H1 (cell line): Measurements from ENCODE around the gene RADIL. TPM values are rescaled to one million over a fixed set of nuclear protein-coding genes. Genes with fewer than 3 reads are reported as not detected.

Source experiments
- BACH1 ChIP-seq: IDR thresholded peaks from 2 replicates; pipeline ENCODE4 v1.6.1; 2012; ENCODE audit warnings: low read length, improper control_type of control experiment
- CBX8 ChIP-seq: fragments of 300-800, 300-1000 bp; sonication (generic); IDR thresholded peaks from 2 replicates; pipeline ENCODE4 v1.7.1; 2016; ENCODE audit warnings: low read depth, low read length, borderline replicate concordance
- CREB1 ChIP-seq: IDR thresholded peaks from 2 replicates; pipeline ENCODE4 v1.6.1; 2012; ENCODE audit warnings: inconsistent platforms
- FOSL1 ChIP-seq: IDR thresholded peaks from 2 replicates; pipeline ENCODE4 v1.6.1; 2011; ENCODE audit warnings: mild to moderate bottlenecking, low read depth, low read length, moderate library complexity; ENCODE audit not compliant: insufficient read depth
- KDM5A ChIP-seq: fragments of 200-600 bp; IDR thresholded peaks from 2 replicates; pipeline ENCODE4 v1.7.1; 2012; ENCODE audit warnings: mild to moderate bottlenecking, low read length, inconsistent platforms, mixed read lengths
- MAFK ChIP-seq: IDR thresholded peaks from 2 replicates; pipeline ENCODE4 v1.6.1; 2012; ENCODE audit warnings: low read depth, mild to moderate bottlenecking, improper control_type of control experiment, low read length
- RFX5 ChIP-seq: IDR thresholded peaks from 2 replicates; pipeline ENCODE4 v1.6.1; 2011; ENCODE audit warnings: low read depth, low read length, improper control_type of control experiment, borderline replicate concordance
- TAF7 ChIP-seq: optimal IDR thresholded peaks from 2 replicates; pipeline ENCODE3; 2011; ENCODE audit warnings: low read depth, mild to moderate bottlenecking, inconsistent platforms, low read length, moderate library complexity, borderline replicate concordance
- TBP ChIP-seq: IDR thresholded peaks from 2 replicates; pipeline ENCODE4 v1.6.1; 2011; ENCODE audit warnings: low read depth, low read length, improper control_type of control experiment
- polyA plus RNA-seq, 7 experiments: library from polyadenylated mRNA; depleted of rRNA in 3 of 7; stranded (reverse) in 5 of 7; unstranded in 2 of 7; fragments of >200 nt in 5 of 7; fragments of 200-250 nt in 2 of 7; gene quantifications; 1 replicate in 5 of 7; 2 replicates in 1 of 7; 4 replicates in 1 of 7; pipeline versions ENCODE4 v1.2.1 to v1.2.3, GENCODE V29; 2011 to 2013; ENCODE audit warnings: missing spikeins in 2 of 7, mixed read lengths in 2 of 7
- total RNA-seq: library from RNA; stranded (reverse); fragmentation: NEBNext Ultra II Directional; extraction: Animal tissue kit (Norgen Biotek cat#: 25700); gene quantifications from 2 replicates; pipeline ENCODE4 v1.2.1, GENCODE V29; 2021
- TF ChIP-seq, protein P1 (sequence below): fragments of 300-600 bp; sonication (generic); IDR thresholded peaks from 2 replicates; pipeline ENCODE4 v1.7.1; 2012; ENCODE audit warnings: low read length, moderate library complexity, mild to moderate bottlenecking, inconsistent platforms; ENCODE audit not compliant: insufficient replicate concordance

RADIL gene
- total and polyA plus RNA-seq, 2 of the 8 experiments (the other 6 are each of a cell fraction or from before 2014, with no cell fraction given) = 5.0 to 5.4 TPM

DNA sequence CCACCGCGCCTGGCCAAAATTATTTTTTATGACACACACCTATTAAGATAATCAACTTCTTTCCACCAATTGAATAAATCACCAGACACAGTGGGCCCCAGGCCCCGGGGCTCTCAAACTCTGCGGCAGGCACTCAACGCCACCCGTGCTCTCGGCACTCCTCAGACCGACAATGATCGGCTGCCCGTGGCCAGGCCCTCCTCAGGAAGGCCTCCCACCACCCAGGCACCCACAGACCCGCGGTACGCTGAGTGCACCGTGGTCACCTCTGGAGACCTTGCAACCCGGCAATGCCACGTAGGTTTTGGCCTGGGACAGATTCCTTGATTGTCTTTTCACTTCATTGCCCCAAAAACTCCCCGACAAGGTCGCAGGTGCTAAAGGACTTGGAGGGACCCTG lies 6.9 kb downstream of the RADIL start (continued):
- TF ChIP-seq, protein P1, sequence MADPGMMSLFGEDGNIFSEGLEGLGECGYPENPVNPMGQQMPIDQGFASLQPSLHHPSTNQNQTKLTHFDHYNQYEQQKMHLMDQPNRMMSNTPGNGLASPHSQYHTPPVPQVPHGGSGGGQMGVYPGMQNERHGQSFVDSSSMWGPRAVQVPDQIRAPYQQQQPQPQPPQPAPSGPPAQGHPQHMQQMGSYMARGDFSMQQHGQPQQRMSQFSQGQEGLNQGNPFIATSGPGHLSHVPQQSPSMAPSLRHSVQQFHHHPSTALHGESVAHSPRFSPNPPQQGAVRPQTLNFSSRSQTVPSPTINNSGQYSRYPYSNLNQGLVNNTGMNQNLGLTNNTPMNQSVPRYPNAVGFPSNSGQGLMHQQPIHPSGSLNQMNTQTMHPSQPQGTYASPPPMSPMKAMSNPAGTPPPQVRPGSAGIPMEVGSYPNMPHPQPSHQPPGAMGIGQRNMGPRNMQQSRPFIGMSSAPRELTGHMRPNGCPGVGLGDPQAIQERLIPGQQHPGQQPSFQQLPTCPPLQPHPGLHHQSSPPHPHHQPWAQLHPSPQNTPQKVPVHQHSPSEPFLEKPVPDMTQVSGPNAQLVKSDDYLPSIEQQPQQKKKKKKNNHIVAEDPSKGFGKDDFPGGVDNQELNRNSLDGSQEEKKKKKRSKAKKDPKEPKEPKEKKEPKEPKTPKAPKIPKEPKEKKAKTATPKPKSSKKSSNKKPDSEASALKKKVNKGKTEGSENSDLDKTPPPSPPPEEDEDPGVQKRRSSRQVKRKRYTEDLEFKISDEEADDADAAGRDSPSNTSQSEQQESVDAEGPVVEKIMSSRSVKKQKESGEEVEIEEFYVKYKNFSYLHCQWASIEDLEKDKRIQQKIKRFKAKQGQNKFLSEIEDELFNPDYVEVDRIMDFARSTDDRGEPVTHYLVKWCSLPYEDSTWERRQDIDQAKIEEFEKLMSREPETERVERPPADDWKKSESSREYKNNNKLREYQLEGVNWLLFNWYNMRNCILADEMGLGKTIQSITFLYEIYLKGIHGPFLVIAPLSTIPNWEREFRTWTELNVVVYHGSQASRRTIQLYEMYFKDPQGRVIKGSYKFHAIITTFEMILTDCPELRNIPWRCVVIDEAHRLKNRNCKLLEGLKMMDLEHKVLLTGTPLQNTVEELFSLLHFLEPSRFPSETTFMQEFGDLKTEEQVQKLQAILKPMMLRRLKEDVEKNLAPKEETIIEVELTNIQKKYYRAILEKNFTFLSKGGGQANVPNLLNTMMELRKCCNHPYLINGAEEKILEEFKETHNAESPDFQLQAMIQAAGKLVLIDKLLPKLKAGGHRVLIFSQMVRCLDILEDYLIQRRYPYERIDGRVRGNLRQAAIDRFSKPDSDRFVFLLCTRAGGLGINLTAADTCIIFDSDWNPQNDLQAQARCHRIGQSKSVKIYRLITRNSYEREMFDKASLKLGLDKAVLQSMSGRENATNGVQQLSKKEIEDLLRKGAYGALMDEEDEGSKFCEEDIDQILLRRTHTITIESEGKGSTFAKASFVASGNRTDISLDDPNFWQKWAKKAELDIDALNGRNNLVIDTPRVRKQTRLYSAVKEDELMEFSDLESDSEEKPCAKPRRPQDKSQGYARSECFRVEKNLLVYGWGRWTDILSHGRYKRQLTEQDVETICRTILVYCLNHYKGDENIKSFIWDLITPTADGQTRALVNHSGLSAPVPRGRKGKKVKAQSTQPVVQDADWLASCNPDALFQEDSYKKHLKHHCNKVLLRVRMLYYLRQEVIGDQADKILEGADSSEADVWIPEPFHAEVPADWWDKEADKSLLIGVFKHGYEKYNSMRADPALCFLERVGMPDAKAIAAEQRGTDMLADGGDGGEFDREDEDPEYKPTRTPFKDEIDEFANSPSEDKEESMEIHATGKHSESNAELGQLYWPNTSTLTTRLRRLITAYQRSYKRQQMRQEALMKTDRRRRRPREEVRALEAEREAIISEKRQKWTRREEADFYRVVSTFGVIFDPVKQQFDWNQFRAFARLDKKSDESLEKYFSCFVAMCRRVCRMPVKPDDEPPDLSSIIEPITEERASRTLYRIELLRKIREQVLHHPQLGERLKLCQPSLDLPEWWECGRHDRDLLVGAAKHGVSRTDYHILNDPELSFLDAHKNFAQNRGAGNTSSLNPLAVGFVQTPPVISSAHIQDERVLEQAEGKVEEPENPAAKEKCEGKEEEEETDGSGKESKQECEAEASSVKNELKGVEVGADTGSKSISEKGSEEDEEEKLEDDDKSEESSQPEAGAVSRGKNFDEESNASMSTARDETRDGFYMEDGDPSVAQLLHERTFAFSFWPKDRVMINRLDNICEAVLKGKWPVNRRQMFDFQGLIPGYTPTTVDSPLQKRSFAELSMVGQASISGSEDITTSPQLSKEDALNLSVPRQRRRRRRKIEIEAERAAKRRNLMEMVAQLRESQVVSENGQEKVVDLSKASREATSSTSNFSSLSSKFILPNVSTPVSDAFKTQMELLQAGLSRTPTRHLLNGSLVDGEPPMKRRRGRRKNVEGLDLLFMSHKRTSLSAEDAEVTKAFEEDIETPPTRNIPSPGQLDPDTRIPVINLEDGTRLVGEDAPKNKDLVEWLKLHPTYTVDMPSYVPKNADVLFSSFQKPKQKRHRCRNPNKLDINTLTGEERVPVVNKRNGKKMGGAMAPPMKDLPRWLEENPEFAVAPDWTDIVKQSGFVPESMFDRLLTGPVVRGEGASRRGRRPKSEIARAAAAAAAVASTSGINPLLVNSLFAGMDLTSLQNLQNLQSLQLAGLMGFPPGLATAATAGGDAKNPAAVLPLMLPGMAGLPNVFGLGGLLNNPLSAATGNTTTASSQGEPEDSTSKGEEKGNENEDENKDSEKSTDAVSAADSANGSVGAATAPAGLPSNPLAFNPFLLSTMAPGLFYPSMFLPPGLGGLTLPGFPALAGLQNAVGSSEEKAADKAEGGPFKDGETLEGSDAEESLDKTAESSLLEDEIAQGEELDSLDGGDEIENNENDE = no peak
- no peak for TF ChIP-seq RFX5
- no peak for TF ChIP-seq CBX8
- no peak for TF ChIP-seq MAFK
- TF ChIP-seq TBP = no peak
- TF ChIP-seq KDM5A = no peak
- no peak for TF ChIP-seq FOSL1
- no peak for TF ChIP-seq TAF7
- TF ChIP-seq BACH1 = no peak
- TF ChIP-seq CREB1 = no peak
